Mucosa of rectum (tissue), 2 donors: ENCODE results near the gene EML6.

Experiments
- H3K27ac ChIP-seq, 2 donors: one replicate each; pipeline ENCODE4 v1.7.0; 2013; ENCODE audit warnings: inconsistent platforms in 2 of 2, low read depth in 2 of 2, low read length in 2 of 2
- H3K27me3 ChIP-seq, 2 donors: one replicate each; pipeline ENCODE4 v1.7.0; 2013; ENCODE audit warnings: low read length in 2 of 2; ENCODE audit not compliant: control insufficient read depth in 2 of 2, insufficient read depth in 2 of 2
- H3K36me3 ChIP-seq, 2 donors: one replicate each; pipeline ENCODE4 v1.7.0; 2013; ENCODE audit warnings: low read length in 2 of 2; ENCODE audit not compliant: control insufficient read depth in 2 of 2, insufficient read depth in 2 of 2
- H3K4me1 ChIP-seq, 2 donors: one replicate each; pipeline ENCODE4 v1.7.0; 2013; ENCODE audit warnings: low read length in 2 of 2, mild to moderate bottlenecking in 1 of 2; ENCODE audit not compliant: control insufficient read depth in 2 of 2, insufficient read depth in 2 of 2
- H3K4me3 ChIP-seq, 2 donors: one replicate each; pipeline ENCODE4 v1.7.0; 2013; ENCODE audit warnings: low read length in 2 of 2
- H3K9ac ChIP-seq, 2 donors: one replicate each; pipeline ENCODE4 v1.7.0; 2013; ENCODE audit warnings: low read length in 2 of 2, low read depth in 1 of 2, mild to moderate bottlenecking in 1 of 2
- H3K9me3 ChIP-seq, 2 donors: one replicate each; pipeline ENCODE4 v1.7.0; 2013; ENCODE audit warnings: low read length in 2 of 2; ENCODE audit not compliant: control insufficient read depth in 2 of 2
- donor health status: healthy.
- donor health status: Normal muscosa, but diverticular disease.

EML6 gene

GRCh38 chr2:54899576-54900200 is 176.2 kb downstream of the EML6 start:
- H3K27ac ChIP-seq, result peak overlapping the region in 1 of 2 donors; percentile 36

GRCh38 chr2:54901224-54901986 is 177.9 kb downstream of the EML6 start:
- peaks cover 9 to 29% of the 10 kb centered on the region in 2 donors for H3K4me1 ChIP-seq
- no peaks in the 10 kb centered on the region for H3K36me3 ChIP-seq
- no peak overlapping the region for H3K4me3 ChIP-seq

More at GRCh38 chr2:54899576-54900200, 176.2 kb downstream of the EML6 start:
- Histone ChIP-seq H3K4me3 (no peak overlapping the region), H3K9ac (no peak overlapping the region), H3K4me1 (peaks cover 9 to 25% of the 10 kb centered on the region in 2 donors), H3K27me3 (no peaks in the 10 kb centered on the region), H3K9me3 (no peaks in the 10 kb centered on the region), H3K36me3 (no peaks in the 10 kb centered on the region)

GRCh38 chr2:54902763-54903162 is 179.3 kb downstream of the EML6 start:
- Histone ChIP-seq H3K27me3 (no peaks in the 10 kb centered on the region), H3K27ac (no peak overlapping the region), H3K4me3 (no peak overlapping the region), H3K36me3 (no peaks in the 10 kb centered on the region), H3K9me3 (no peaks in the 10 kb centered on the region), H3K4me1 (peaks cover 9 to 29% of the 10 kb centered on the region in 2 donors), H3K9ac (no peak overlapping the region)

More at GRCh38 chr2:54901224-54901986, 177.9 kb downstream of the EML6 start:
- H3K27me3 ChIP-seq, result no peaks in the 10 kb centered on the region
- H3K9me3 ChIP-seq, result no peaks in the 10 kb centered on the region
- H3K27ac ChIP-seq, result no peak overlapping the region
- no peak overlapping the region for H3K9ac ChIP-seq

GRCh38 chr2:54903736-54904554 is 180.5 kb downstream of the EML6 start:
- Histone ChIP-seq H3K4me3 (peak overlapping the region; percentile 56 to 65), H3K9me3 (no peaks in the 10 kb centered on the region), H3K4me1 (peaks cover 9 to 29% of the 10 kb centered on the region in 2 donors), H3K9ac (peak overlapping the region in 1 of 2 donors; percentile 53), H3K27me3 (no peaks in the 10 kb centered on the region), H3K27ac (peak overlapping the region; percentile 92 to 93), H3K36me3 (no peaks in the 10 kb centered on the region)

- peak overlapping the region; percentile 92 to 93 for H3K27ac ChIP-seq
- H3K9ac ChIP-seq, result peak overlapping the region in 1 of 2 donors; percentile 53
- peak overlapping the region; percentile 56 to 65 for H3K4me3 ChIP-seq
- no peaks in the 10 kb centered on the region for H3K9me3 ChIP-seq
- no peaks in the 10 kb centered on the region for H3K27me3 ChIP-seq
- no peaks in the 10 kb centered on the region for H3K36me3 ChIP-seq
- peaks cover 9 to 25% of the 10 kb centered on the region in 2 donors for H3K4me1 ChIP-seq
These were observed 181.4 kb downstream of the EML6 start for GRCh38 chr2:54904836-54905235.

GRCh38 chr2:54906716-54907115 is 183.3 kb downstream of the EML6 start:
- Histone ChIP-seq H3K27me3 (no peaks in the 10 kb centered on the region), H3K9me3 (no peaks in the 10 kb centered on the region), H3K27ac (no peak overlapping the region), H3K9ac (no peak overlapping the region), H3K36me3 (no peaks in the 10 kb centered on the region), H3K4me3 (no peak overlapping the region), H3K4me1 (peaks cover 9 to 25% of the 10 kb centered on the region in 2 donors)

- Histone ChIP-seq H3K27me3 (no peaks in the 10 kb centered on the region), H3K9me3 (no peaks in the 10 kb centered on the region), H3K36me3 (no peaks in the 10 kb centered on the region), H3K27ac (no peak overlapping the region), H3K4me1 (peaks cover 9 to 25% of the 10 kb centered on the region in 2 donors), H3K4me3 (no peak overlapping the region), H3K9ac (no peak overlapping the region)
These were observed 184.2 kb downstream of the EML6 start for GRCh38 chr2:54907663-54908062.

GRCh38 chr2:54908591-54908990 is 185.1 kb downstream of the EML6 start:
- H3K9ac ChIP-seq, result no peak overlapping the region
- H3K27me3 ChIP-seq, result no peaks in the 10 kb centered on the region
- H3K4me1 ChIP-seq, result peaks cover 7 to 20% of the 10 kb centered on the region in 2 donors
- no peaks in the 10 kb centered on the region for H3K36me3 ChIP-seq
- H3K27ac ChIP-seq, result no peak overlapping the region
- no peak overlapping the region for H3K4me3 ChIP-seq
- H3K9me3 ChIP-seq, result no peaks in the 10 kb centered on the region

GRCh38 chr2:54909001-54909400 is 185.5 kb downstream of the EML6 start:
- H3K27ac ChIP-seq, result no peak overlapping the region
- no peaks in the 10 kb centered on the region for H3K27me3 ChIP-seq

GRCh38 chr2:54912305-54912704 is 188.8 kb downstream of the EML6 start:
- no peaks in the 10 kb centered on the region for H3K36me3 ChIP-seq
- H3K27ac ChIP-seq, result no peak overlapping the region
- no peaks in the 10 kb centered on the region for H3K4me1 ChIP-seq
- no peak overlapping the region for H3K9ac ChIP-seq
- H3K27me3 ChIP-seq, result no peaks in the 10 kb centered on the region
- no peak overlapping the region for H3K4me3 ChIP-seq
- H3K9me3 ChIP-seq, result no peaks in the 10 kb centered on the region

More at GRCh38 chr2:54909001-54909400, 185.5 kb downstream of the EML6 start:
- H3K4me1 ChIP-seq, result peaks cover 4 to 16% of the 10 kb centered on the region in 2 donors
- H3K4me3 ChIP-seq, result no peak overlapping the region
- H3K9ac ChIP-seq, result no peak overlapping the region
- H3K36me3 ChIP-seq, result no peaks in the 10 kb centered on the region
- H3K9me3 ChIP-seq, result no peaks in the 10 kb centered on the region
